NCI-H748 treated with DMSO at 0.1 percent for 48 hours (cell line): ENCODE results near the gene ZDHHC3.

Experiments
- DNase-seq: peaks from one replicate; lab custom pipeline; 2025; lab: John Stamatoyannopoulos, UW

Gene ZDHHC3

GRCh38 chr3:44893097-44893496 is 82.9 kb downstream of the ZDHHC3 start:
- no peak for DNase-seq

- no peak for DNase-seq
Measured at GRCh38 chr3:44892689-44893088, 83.3 kb downstream of the ZDHHC3 start.

- DNase-seq: no peak
Measured at GRCh38 chr3:44890852-44891251, 85.1 kb downstream of the ZDHHC3 start.

GRCh38 chr3:44890258-44890657 is 85.7 kb downstream of the ZDHHC3 start:
- DNase-seq: no peak

GRCh38 chr3:44887101-44887500 is 88.9 kb downstream of the ZDHHC3 start:
- no peak for DNase-seq

- DNase-seq: no peak
Measured at GRCh38 chr3:44886561-44886960, 89.4 kb downstream of the ZDHHC3 start.

GRCh38 chr3:44885618-44886017 is 90.4 kb downstream of the ZDHHC3 start:
- no peak for DNase-seq

GRCh38 chr3:44883999-44884431 is 92.0 kb downstream of the ZDHHC3 start:
- no peak for DNase-seq

- DNase-seq: no peak
Measured at GRCh38 chr3:44883213-44883955, 92.6 kb downstream of the ZDHHC3 start.

- no peak for DNase-seq
Measured at GRCh38 chr3:44880284-44880683, 95.7 kb downstream of the ZDHHC3 start.

- no peak for DNase-seq
Measured at GRCh38 chr3:44877333-44877732, 98.6 kb downstream of the ZDHHC3 start.

GRCh38 chr3:44875596-44875995 is 100.4 kb downstream of the ZDHHC3 start:
- DNase-seq: no peak
